Erythroblast (primary cell): ENCODE measurements around the gene BPIFB2.

Experiments
- GATA1 ChIP-seq: IDR thresholded peaks from 2 replicates; pipeline ENCODE4 v1.6.1; 2011; ENCODE audit warnings: low read depth, mild to moderate bottlenecking, control low read depth, low read length, moderate library complexity
- POLR2A ChIP-seq: IDR thresholded peaks from 2 replicates; pipeline ENCODE4 v1.6.1; 2011; ENCODE audit warnings: mild to moderate bottlenecking, low read length

GRCh38 chr20:33024609-33025317, 17.3 kb downstream of the BPIFB2 start:
- TF ChIP-seq POLR2A (no peak), GATA1 (no peak)
